HG02642 (cell line): ENCODE data around the gene THOC7.

ENCODE experiments used
- ATAC-seq: cut with Tn5 transposase; IDR thresholded peaks from one replicate; pipeline ENCODE4 v1.9.1; 2021; ENCODE audit warnings: mild to moderate bottlenecking; ENCODE audit not compliant: unreplicated experiment, poor library complexity

Gene THOC7

GRCh38 chr3:63863150-63864007 lies at the start of gene THOC7, which contains the start of gene ATXN7:
TSS of gene THOC7 (minus strand) at chr3:63863805. CDS start at chr3:63863790, 15 bp downstream.
TSS of gene ATXN7 (plus strand) at chr3:63863867. CDS start at chr3:63912599, 48,732 bp downstream.
- peak; percentile 78 for ATAC-seq

GRCh38 chr3:63912768-63913588 lies 49.4 kb upstream of the THOC7 start:
- peak; percentile 13 for ATAC-seq

GRCh38 chr3:63911873-63912767 lies 48.5 kb upstream of the THOC7 start, which contains the start of gene SCAANT1:
TSS of gene SCAANT1 (minus strand) at chr3:63912383.
- peak; percentile 82 for ATAC-seq

DNA sequence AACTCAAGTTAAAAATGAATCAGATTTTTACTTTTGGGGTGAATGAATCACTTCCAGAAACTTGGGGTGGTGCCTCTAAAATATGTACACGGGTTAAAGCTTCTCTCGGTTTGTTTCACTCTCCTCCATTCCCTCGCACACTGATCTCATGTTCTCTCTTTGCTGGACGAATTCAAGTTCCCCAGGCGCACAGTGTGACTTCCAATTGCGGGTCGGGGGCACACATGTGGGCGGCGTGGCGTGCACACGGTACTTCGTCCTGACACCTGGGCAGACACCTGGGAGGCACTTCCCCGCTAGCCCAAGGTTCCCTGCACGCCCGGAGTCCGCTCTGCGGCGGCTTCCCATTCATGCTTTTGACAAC lies 47.9 kb upstream of the THOC7 start:
- no peak for ATAC-seq

DNA sequence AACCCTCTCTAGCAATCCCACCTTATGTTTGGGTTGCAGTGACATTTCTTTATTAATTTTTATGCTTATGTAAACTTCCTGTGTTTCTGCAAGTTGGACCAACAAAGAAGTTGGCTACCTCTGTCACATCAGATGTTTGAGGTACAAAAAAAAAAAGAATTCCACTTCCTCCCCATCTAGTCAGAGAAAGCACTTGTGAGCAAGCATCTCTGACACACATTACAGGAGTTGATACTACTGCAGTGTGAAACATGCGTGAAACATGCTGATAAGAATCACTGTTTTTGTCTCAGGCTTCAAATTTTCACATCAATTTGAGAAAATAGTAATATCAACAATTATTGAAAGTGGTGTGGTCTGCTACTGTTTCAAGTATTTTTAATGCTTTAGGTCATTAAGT lies 47.3 kb upstream of the THOC7 start:
- ATAC-seq: no peak

DNA sequence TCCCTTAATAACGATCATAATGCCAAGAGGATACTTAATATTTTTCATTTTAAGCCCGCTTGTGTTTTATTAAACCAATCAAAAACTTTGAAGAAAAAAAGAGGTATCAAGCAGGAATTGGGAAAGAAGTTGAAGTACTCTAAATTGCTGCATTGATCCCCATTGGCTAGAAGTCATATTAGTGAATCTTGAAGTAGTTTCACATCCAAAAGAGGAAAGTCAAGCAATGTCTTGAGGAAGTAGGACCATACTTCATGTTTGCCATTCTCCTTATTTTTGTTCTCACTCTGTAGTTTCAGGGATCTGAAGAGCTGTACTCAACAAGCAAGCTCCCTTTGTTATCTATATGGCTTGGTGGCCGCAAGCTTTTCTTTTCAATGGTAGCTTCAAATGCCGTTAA lies 46.4 kb upstream of the THOC7 start:
- no peak for ATAC-seq

DNA sequence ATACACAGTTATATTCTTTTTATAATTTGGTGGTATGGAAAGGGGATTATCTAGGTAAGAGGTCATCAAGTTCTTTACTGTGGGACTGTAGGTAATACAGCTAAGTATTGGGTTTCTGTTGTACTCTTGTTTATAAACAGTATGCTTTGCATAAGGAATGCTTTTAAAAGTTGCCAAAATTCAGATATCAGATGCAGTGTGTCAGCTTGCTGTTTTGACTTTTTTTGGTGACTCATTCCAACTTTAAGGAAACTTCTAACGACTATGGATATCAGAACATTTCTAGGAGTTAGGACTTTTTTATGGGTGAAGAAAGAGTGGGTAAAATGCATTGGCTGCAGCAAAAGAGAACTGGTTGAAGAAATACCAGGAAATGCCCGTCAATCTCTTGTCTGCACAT lies 45.8 kb upstream of the THOC7 start:
- no peak for ATAC-seq

- ATAC-seq: no peak
These were observed 45.2 kb upstream of the THOC7 start for GRCh38 chr3:63908776-63909175.

GRCh38 chr3:63908081-63908736 lies 44.6 kb upstream of the THOC7 start:
- ATAC-seq: no peak

GRCh38 chr3:63905731-63906620 lies 42.4 kb upstream of the THOC7 start:
- ATAC-seq: no peak

DNA sequence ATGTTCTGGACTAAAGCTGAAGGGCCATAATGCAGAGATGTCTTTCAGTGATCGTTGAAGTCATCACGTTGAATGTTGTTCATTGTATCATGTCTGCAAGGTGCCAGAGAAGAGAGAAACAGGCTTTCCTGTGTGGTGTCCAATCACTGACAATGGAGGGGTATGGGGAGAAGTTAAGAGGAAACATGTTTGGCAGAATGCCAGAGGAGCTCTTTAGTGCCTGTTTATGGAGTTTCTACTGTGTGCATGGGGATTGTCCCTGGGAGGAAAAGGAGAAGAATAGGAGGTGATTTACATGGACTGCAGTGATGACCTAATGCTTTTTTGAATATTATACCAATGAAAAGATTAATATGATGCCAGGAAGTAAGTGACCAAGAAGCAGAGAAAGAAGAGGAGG lies 36.9 kb upstream of the THOC7 start:
- ATAC-seq: no peak

GRCh38 chr3:63900010-63900409 lies 36.4 kb upstream of the THOC7 start:
- no peak for ATAC-seq

DNA sequence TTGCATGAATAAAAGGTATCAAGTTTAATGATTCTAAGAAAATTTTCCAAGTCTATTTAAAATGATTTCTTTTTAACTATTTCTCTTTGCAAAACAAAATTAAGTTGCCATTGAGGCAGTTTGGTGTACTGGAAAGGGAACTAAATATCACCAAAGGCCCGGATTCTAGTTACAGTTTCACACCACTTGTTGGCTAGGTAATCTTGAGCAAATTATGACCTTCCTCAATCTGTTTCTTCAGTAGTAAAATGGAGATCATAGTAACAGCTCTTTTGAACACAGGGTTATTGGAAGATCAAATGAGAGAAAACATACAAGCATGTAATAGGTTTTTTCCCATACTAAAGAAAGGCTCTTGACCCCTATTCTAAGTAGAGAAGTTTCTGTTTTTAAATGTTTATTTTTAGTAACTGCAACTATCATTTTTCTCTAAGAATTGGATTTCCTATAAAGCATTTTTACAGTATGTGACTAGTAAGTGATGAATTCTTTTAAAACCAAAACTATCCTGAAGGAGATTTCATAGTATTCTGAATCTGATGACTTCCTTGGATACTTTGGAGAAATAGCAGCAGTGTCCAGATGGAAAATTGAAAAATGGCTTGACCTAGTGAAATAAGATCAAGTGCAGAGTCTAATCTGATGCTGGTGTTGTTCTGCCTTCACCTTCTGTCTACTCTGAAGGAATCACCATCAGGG lies 32.9 kb upstream of the THOC7 start:
- no peak for ATAC-seq

- ATAC-seq: no peak
These were observed 32.0 kb upstream of the THOC7 start for GRCh38 chr3:63895422-63896189.

GRCh38 chr3:63892773-63893352 lies 29.3 kb upstream of the THOC7 start:
- no peak for ATAC-seq

- no peak for ATAC-seq
These were observed 27.9 kb upstream of the THOC7 start for GRCh38 chr3:63891518-63891917.

- ATAC-seq: no peak
These were observed 23.3 kb upstream of the THOC7 start for GRCh38 chr3:63886858-63887257.
